Kidney (tissue), 14 donors: ENCODE data around the gene RASA3. TPM values are rescaled to one million over a fixed set of nuclear protein-coding genes. Genes with fewer than 3 reads are reported as not detected.
A peak's percentile ranks its signal among the peaks of the same experiment; 100 is the strongest.

Experiments used
- DNase-seq, 5 donors: peaks; one replicate each; pipeline ENCODE4 v3.0.0-alpha.2; 2013 to 2020
- FAIRE-seq: peaks from 2 replicates; lab custom pipeline; 2012; peaks lifted over from hg19 to GRCh38; lab: Jason Lieb, UNC
- H3K27ac ChIP-seq, 2 donors: one replicate each; pipeline ENCODE4 v1.7.0; 2013; ENCODE audit warnings: low read depth in 2 of 2, low read length in 2 of 2, inconsistent platforms in 1 of 2
- H3K27me3 ChIP-seq: one replicate; pipeline ENCODE4 v1.7.1; 2013; ENCODE audit warnings: low read length, inconsistent platforms; ENCODE audit not compliant: control insufficient read depth, insufficient read depth
- H3K36me3 ChIP-seq, 3 donors: one replicate each; pipeline versions ENCODE4 v1.7.0 to v1.7.1; 2013; ENCODE audit warnings: low read length in 3 of 3, control low read depth in 1 of 3, inconsistent platforms in 1 of 3; ENCODE audit not compliant: insufficient read depth in 3 of 3, control insufficient read depth in 2 of 3
- H3K4me1 ChIP-seq, 3 donors: one replicate each; pipeline versions ENCODE4 v1.7.0 to v1.7.1; 2013; ENCODE audit warnings: low read length in 3 of 3, inconsistent platforms in 1 of 3, low read depth in 1 of 3; ENCODE audit not compliant: control insufficient read depth in 2 of 3, insufficient read depth in 2 of 3
- H3K4me3 ChIP-seq, 3 donors: one replicate each; pipeline versions ENCODE4 v1.7.0 to v1.8.1; 2013; ENCODE audit warnings: low read length in 3 of 3, control low read depth in 1 of 3, inconsistent platforms in 1 of 3
- H3K9ac ChIP-seq, 3 donors: one replicate each; pipeline versions ENCODE4 v1.7.0 to v1.7.1; 2013; ENCODE audit warnings: low read length in 3 of 3, control low read depth in 1 of 3, inconsistent platforms in 1 of 3
- H3K9me3 ChIP-seq, 3 donors: one replicate each; pipeline versions ENCODE4 v1.7.0 to v1.7.1; 2013; ENCODE audit warnings: low read length in 3 of 3, control low read depth in 1 of 3, inconsistent platforms in 1 of 3; ENCODE audit not compliant: control insufficient read depth in 2 of 3, insufficient read depth in 1 of 3
- CTCF ChIP-seq: IDR thresholded peaks from 3 replicates; pipeline ENCODE4 v1.5.1; 2012; ENCODE audit warnings: mild to moderate bottlenecking, moderate library complexity, borderline replicate concordance; ENCODE audit not compliant: insufficient read depth; ENCODE audit errors: extremely low read depth
- intact Hi-C: fragments of 100-400 bp; cut with DNase I; formaldehyde crosslinking; loops from one replicate; pipeline ENCODE4 v1.11.1; 2022
- polyA plus RNA-seq: library from polyadenylated mRNA; stranded (reverse); fragments of 350-450 nt; fragmentation: Illumina TruSeq; extraction: RNeasy Lipid Tissue Mini Kit (QIAGEN cat#74804); gene quantifications from one replicate; pipeline ENCODE4 v1.2.3, GENCODE V29; 2014; ENCODE audit warnings: low read depth, low replicate concordance; ENCODE audit not compliant: insufficient read depth
- total RNA-seq: library from RNA; stranded (reverse); fragmentation: NEBNext Ultra II Directional; extraction: Animal tissue kit (Norgen Biotek cat#: 25700); gene quantifications from one replicate; pipeline ENCODE4 v1.2.1, GENCODE V29; 2021
- donor health status: control.
- donor health status: control.
- donor health status: control.
- donor health status: control.
- donor health status: control.
- donor health status: DM: yes; HTN: yes; CAD: no.
- donor health status: Normal renal cell carcinoma (clear cell type).

The RASA3 gene
- total and polyA plus RNA-seq, 2 donors from 2014 or later: 4.2 to 28.8 TPM

GRCh38 chr13:113980489-113981064, 151.8 kb downstream of the RASA3 start:
- Histone ChIP-seq H3K4me1 (peaks cover 0 to 4% (median 0%) of the 10 kb centered on the region in 3 donors), H3K9ac (no peak overlapping the region), H3K27me3 (no peaks in the 10 kb centered on the region), H3K36me3 (peaks cover 0 to 3% (median 0%) of the 10 kb centered on the region in 3 donors), H3K9me3 (no peaks in the 10 kb centered on the region), H3K27ac (no peak overlapping the region), H3K4me3 (no peak overlapping the region)
- DNase-seq: peak in 1 of 5 donors; percentile 43
- intact Hi-C loops: no loop called here
- TF ChIP-seq CTCF: no peak
- FAIRE-seq: no peak

DNA sequence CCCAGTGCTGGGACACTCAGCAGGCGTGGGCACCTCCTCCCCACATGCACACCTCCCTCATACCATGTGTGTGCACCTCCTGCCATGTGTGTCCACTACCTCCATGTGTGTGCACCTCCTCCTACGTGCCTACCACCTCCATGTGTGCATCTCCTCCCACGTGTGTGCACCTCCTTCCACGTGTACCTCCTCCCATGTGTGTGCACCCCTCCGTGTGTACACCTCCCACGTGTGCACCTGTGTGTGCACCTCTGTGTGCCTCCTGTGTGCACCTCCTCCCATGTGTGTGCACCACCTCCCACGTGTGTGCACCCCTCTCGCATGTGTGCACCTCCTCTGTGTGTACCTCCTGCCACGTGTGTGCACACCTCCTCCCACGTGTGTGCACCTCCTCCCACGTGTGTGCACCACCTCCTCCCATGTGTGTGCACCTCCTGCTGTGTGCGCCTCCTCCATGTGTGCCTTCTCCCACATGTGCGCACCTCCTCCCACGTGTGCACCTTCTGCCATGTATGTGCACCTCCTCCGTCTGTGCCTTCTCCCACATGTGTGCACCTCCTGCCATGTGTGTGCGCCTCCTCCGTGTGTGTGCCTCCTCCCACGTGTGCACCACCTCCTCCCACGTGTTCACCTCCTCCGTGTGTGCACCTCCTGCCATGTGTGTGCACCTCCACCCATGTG, 152.5 kb downstream of the RASA3 start:
- intact Hi-C loops: no loop called here
- Histone ChIP-seq H3K27ac (no peak overlapping the region), H3K4me3 (no peak overlapping the region), H3K4me1 (peaks cover 0 to 4% (median 0%) of the 10 kb centered on the region in 3 donors), H3K9ac (no peak overlapping the region), H3K36me3 (peaks cover 0 to 3% (median 0%) of the 10 kb centered on the region in 3 donors), H3K9me3 (no peaks in the 10 kb centered on the region), H3K27me3 (no peaks in the 10 kb centered on the region)
- FAIRE-seq (no peak), DNase-seq (peak in 1 of 5 donors; percentile 60)
- no peak for TF ChIP-seq CTCF

- Histone ChIP-seq H3K27ac (no peak overlapping the region), H3K9ac (no peak overlapping the region), H3K4me1 (peaks cover 0 to 4% (median 0%) of the 10 kb centered on the region in 3 donors), H3K27me3 (no peaks in the 10 kb centered on the region), H3K9me3 (no peaks in the 10 kb centered on the region), H3K36me3 (peaks cover 0 to 3% (median 0%) of the 10 kb centered on the region in 3 donors), H3K4me3 (no peak overlapping the region)
- intact Hi-C loops: no loop called here
- TF ChIP-seq CTCF: no peak
- FAIRE-seq (no peak), DNase-seq (peak in 1 of 5 donors; percentile 70)
These were observed 153.5 kb downstream of the RASA3 start for GRCh38 chr13:113978741-113979481.
